Transverse colon (tissue), 4 donors: ENCODE measurements around the gene ZMIZ2. TPM values are rescaled to one million over a fixed set of nuclear protein-coding genes. Genes with fewer than 3 reads are reported as not detected.

Experiments used
- DNase-seq: peaks from one replicate; pipeline ENCODE4 v3.0.0-alpha.2; 2019
- H3K27ac ChIP-seq, 4 donors: fragments of 200-600 bp; sonication (generic); 2 replicates each; pipeline ENCODE4 v1.5.1; 2016 to 2018; ENCODE audit warnings: inconsistent platforms in 4 of 4
- H3K27me3 ChIP-seq: fragments of 200-600 bp; sonication (generic); 2 replicates; pipeline ENCODE4 v1.5.1; 2017; ENCODE audit warnings: inconsistent platforms
- H3K36me3 ChIP-seq, 4 donors: fragments of 200-600 bp; sonication (generic); 2 replicates each; pipeline ENCODE4 v1.5.1; 2017 to 2019; ENCODE audit warnings: inconsistent platforms in 4 of 4
- H3K4me1 ChIP-seq, 4 donors: fragments of 200-600 bp; sonication (generic); 2 replicates each; pipeline ENCODE4 v1.5.1; 2017 to 2020; ENCODE audit warnings: inconsistent platforms in 4 of 4
- H3K4me3 ChIP-seq, 4 donors: fragments of 200-600 bp; sonication (generic); 1 replicate in 1 of 4; 2 replicates in 3 of 4; pipeline versions ENCODE4 v1.5.1 to v1.6.1; 2017 to 2019; ENCODE audit warnings: inconsistent platforms in 4 of 4
- H3K9me3 ChIP-seq, 2 donors: fragments of 200-600 bp; sonication (generic); 2 replicates each; pipeline ENCODE4 v1.5.1; 2017 to 2019; ENCODE audit warnings: inconsistent platforms in 2 of 2
- CTCF ChIP-seq, 5 experiments: fragments of 200-600 bp in 3 of 5; fragments of 450-650 bp in 2 of 5; sonication (generic) in 3 of 5; IDR thresholded peaks; 1 replicate in 2 of 5; 2 replicates in 3 of 5; pipeline ENCODE4 v1.5.1; 2016 to 2017; ENCODE audit warnings: antibody characterized with exemption in 5 of 5, inconsistent platforms in 3 of 5, mild to moderate bottlenecking in 2 of 5, moderate library complexity in 1 of 5
- EP300 ChIP-seq: sonication (generic); formaldehyde crosslinking; IDR thresholded peaks from one replicate; pipeline ENCODE4 v1.6.1; 2017; ENCODE audit warnings: antibody characterized with exemption, low read depth
- POLR2A ChIP-seq: fragments of 450-650 bp; IDR thresholded peaks from one replicate; pipeline ENCODE4 v1.6.1; 2016; ENCODE audit warnings: antibody characterized with exemption, mild to moderate bottlenecking, moderate library complexity
- POLR2AphosphoS5 ChIP-seq, 3 donors: sonication (generic); formaldehyde crosslinking; IDR thresholded peaks; one replicate each; pipeline ENCODE4 v1.6.1; 2016; ENCODE audit warnings: antibody characterized with exemption in 3 of 3
- WGBS, 2 donors: methylation state at CpG; one replicate each; pipeline ENCODE4 v1.1.5; 2018; ENCODE audit warnings: low coverage in 1 of 2; 5-methylcytosine and 5-hydroxymethylcytosine counted together
- in situ Hi-C, 4 donors: fragments of 200-750 bp; cut with MboI; loops; one replicate each; pipeline versions ENCODE4 v1.15.0 to v1.15.1; 2017; ENCODE audit warnings: low sequenced_read_pairs in 3 of 4, low pct_ligation_motif_present in 1 of 4, low pct_unique_long_range_greater_than_20kb in 1 of 4
- intact Hi-C: fragments of 100-400 bp; cut with DNase I; formaldehyde crosslinking; loops from one replicate; pipeline ENCODE4 v1.15.1; 2023; ENCODE audit warnings: low total_unique reads
- total RNA-seq, 4 donors: library from RNA; depleted of rRNA; stranded (reverse); fragments of >200 nt; gene quantifications; one replicate each; pipeline ENCODE4 v1.1.0, GENCODE V29; 2016

Gene ZMIZ2
- total RNA-seq, 4 donors from 2014 or later: 40.6 to 92.7 (median 69.3) TPM

- no peaks in the 10 kb centered on the region for H3K27me3 ChIP-seq
- 60 to 82% methylated on average over 2 to 3 of the region's 3 CpGs for WGBS, 2 donors
- TF ChIP-seq POLR2A: no peak
- no peak for TF ChIP-seq POLR2AphosphoS5 (IDR thresholded peaks at IDR 0.05)
- no peak for TF ChIP-seq EP300
- TF ChIP-seq CTCF (IDR thresholded peaks at IDR 0.05): no peak
- H3K36me3 ChIP-seq: no peaks in the 10 kb centered on the region
- H3K27ac ChIP-seq: no peak overlapping the region
- no peaks in the 10 kb centered on the region for H3K4me1 ChIP-seq
- no peak overlapping the region for H3K4me3 ChIP-seq
- H3K9me3 ChIP-seq: no peaks in the 10 kb centered on the region
- no peak for DNase-seq
- intact Hi-C loops (loop anchor here (10.0 kb wide), 1 partner anchor 48 kb away; no protein-coding TSS in a partner anchor), in situ Hi-C loops (no loop called here)
Measured at GRCh38 chr7:44736896-44737295, 11.8 kb upstream of the ZMIZ2 start.

- Histone ChIP-seq H3K27me3 (no peaks in the 10 kb centered on the region), H3K4me3 (no peak overlapping the region), H3K27ac (no peak overlapping the region), H3K4me1 (no peaks in the 10 kb centered on the region), H3K36me3 (no peaks in the 10 kb centered on the region), H3K9me3 (no peaks in the 10 kb centered on the region)
- DNase-seq: no peak
- in situ Hi-C loops: no loop called here
- no peak for TF ChIP-seq EP300
- no peak for TF ChIP-seq POLR2AphosphoS5 (IDR thresholded peaks at IDR 0.05)
- no peak for TF ChIP-seq POLR2A
- TF ChIP-seq CTCF (IDR thresholded peaks at IDR 0.05): no peak
- WGBS, 2 donors: 95 to 100% methylated on average over 2 to 4 of the region's 4 CpGs
- intact Hi-C loops: loop anchor here (10.0 kb wide), 1 partner anchor 47 kb away; no protein-coding TSS in a partner anchor
Measured at GRCh38 chr7:44738051-44738723, 10.5 kb upstream of the ZMIZ2 start.

GRCh38 chr7:44738876-44739665 lies 9.6 kb upstream of the ZMIZ2 start:
- no peaks in the 10 kb centered on the region for H3K4me1 ChIP-seq
- no peak overlapping the region for H3K27ac ChIP-seq
- H3K36me3 ChIP-seq: no peaks in the 10 kb centered on the region
- intact Hi-C loops: loop anchor here (10.0 kb wide), 1 partner anchor 46 kb away; no protein-coding TSS in a partner anchor
- DNase-seq: no peak
- 94 to 98% methylated on average over 6 to 23 of the region's 23 CpGs for WGBS, 2 donors
- no peak for TF ChIP-seq EP300
- TF ChIP-seq CTCF (IDR thresholded peaks at IDR 0.05): no peak
- TF ChIP-seq POLR2A: no peak
- TF ChIP-seq POLR2AphosphoS5 (IDR thresholded peaks at IDR 0.05): no peak
- H3K9me3 ChIP-seq: no peaks in the 10 kb centered on the region
- in situ Hi-C loops: no loop called here
- H3K4me3 ChIP-seq: no peak overlapping the region
- no peaks in the 10 kb centered on the region for H3K27me3 ChIP-seq

- no peak overlapping the region for H3K4me3 ChIP-seq
- in situ Hi-C loops: no loop called here
- H3K36me3 ChIP-seq: no peaks in the 10 kb centered on the region
- no peaks in the 10 kb centered on the region for H3K9me3 ChIP-seq
- H3K27me3 ChIP-seq: no peaks in the 10 kb centered on the region
- DNase-seq: no peak
- WGBS, 2 donors: 85 to 93% methylated on average over 2 of the region's 2 CpGs
- no peaks in the 10 kb centered on the region for H3K4me1 ChIP-seq
- TF ChIP-seq POLR2AphosphoS5 (IDR thresholded peaks at IDR 0.05) (no peak), EP300 (no peak), POLR2A (no peak), CTCF (IDR thresholded peaks at IDR 0.05) (no peak)
- intact Hi-C loops: no loop called here
- no peak overlapping the region for H3K27ac ChIP-seq
Measured at GRCh38 chr7:44740055-44740454, 8.6 kb upstream of the ZMIZ2 start.
